Measurements from ENCODE around the gene PPP1R37. TPM values are rescaled to one million over a fixed set of nuclear protein-coding genes. Genes with fewer than 3 reads are reported as not detected.

Gene PPP1R37
- total RNA-seq, 2 donors from 2014 or later: 19.8 to 27.7 TPM

- H3K9me3 Mint-ChIP-seq: no peaks in the 10 kb centered on the region
- no peaks in the 10 kb centered on the region for H3K27me3 Mint-ChIP-seq
- no peak for ATAC-seq (replicated peaks)
- H3K4me3 Mint-ChIP-seq: no peak overlapping the region
- no peak overlapping the region for H3K27ac Mint-ChIP-seq
- no peaks in the 10 kb centered on the region for H3K36me3 Mint-ChIP-seq (ENCODE audit: low read depth)
- H3K4me1 Mint-ChIP-seq: peaks cover 6% of the 10 kb centered on the region
Measured at GRCh38 chr19:45189971-45190370, 97.0 kb downstream of the PPP1R37 start.

DNA sequence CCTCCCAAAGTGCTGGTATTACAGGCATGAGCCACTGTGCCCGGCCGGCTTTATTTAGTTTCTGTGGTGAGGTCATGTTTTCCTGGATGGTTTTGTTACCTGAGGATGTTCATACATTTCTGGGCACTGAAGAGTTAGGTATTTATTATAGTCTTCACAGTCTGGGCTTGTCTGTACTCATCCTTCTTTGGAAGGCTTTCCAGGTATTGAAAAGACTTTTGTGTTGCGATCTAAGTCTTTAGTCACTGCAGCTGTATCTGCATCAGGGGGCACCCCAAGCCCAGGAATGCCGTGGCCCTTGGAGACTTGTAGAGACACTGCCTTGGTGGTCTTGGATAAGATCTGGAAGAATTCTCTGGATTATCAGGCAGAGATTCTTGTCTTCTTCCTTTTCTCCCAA lies 98.4 kb downstream of the PPP1R37 start:
- no peak for ATAC-seq (replicated peaks)
- Mint-ChIP-seq H3K36me3 (ENCODE audit: low read depth) (no peaks in the 10 kb centered on the region), H3K4me3 (no peak overlapping the region), H3K4me1 (peaks cover 4% of the 10 kb centered on the region), H3K27ac (no peak overlapping the region), H3K27me3 (no peaks in the 10 kb centered on the region), H3K9me3 (no peaks in the 10 kb centered on the region)

- Mint-ChIP-seq H3K27me3 (no peaks in the 10 kb centered on the region), H3K27ac (no peak overlapping the region), H3K9me3 (no peaks in the 10 kb centered on the region), H3K4me1 (no peaks in the 10 kb centered on the region), H3K36me3 (ENCODE audit: low read depth) (no peaks in the 10 kb centered on the region), H3K4me3 (no peak overlapping the region)
- ATAC-seq (replicated peaks): no peak
Measured at GRCh38 chr19:45195764-45196163, 102.8 kb downstream of the PPP1R37 start.

Other genes with a start within 250 kb of the PPP1R37 start
- gene NECTIN2, start 246.9 kb upstream of the PPP1R37 start, total RNA-seq: under 1 TPM; 0.45 to 0.64 TPM
- 100 to 1,000 TPM in 1 of 2 donors, 10 to 100 TPM in 1; 55.3 to 165 TPM for gene TOMM40, start 201.9 kb upstream of the PPP1R37 start, total RNA-seq
- 1 to 10 TPM in 1 of 2 donors, under 1 TPM in 1; 0.91 to 2.2 TPM for gene APOE, start 187.4 kb upstream of the PPP1R37 start, total RNA-seq
- 1 to 10 TPM in 1 of 2 donors, under 1 TPM in 1; 0.89 to 1.6 TPM for gene APOC1, start 178.6 kb upstream of the PPP1R37 start, total RNA-seq
- not detected for gene APOC4, start 150.9 kb upstream of the PPP1R37 start, total RNA-seq
- not detected for gene APOC2, start 147.1 kb upstream of the PPP1R37 start, total RNA-seq
- gene CLPTM1, start 137.8 kb upstream of the PPP1R37 start, total RNA-seq: 10 to 100 TPM; 60.2 to 80.5 TPM
- 10 to 100 TPM; 41.4 to 52.0 TPM for gene RELB, start 91.7 kb upstream of the PPP1R37 start, total RNA-seq
- 10 to 100 TPM; 87.5 TPM for gene CLASRP, start 54.1 kb upstream of the PPP1R37 start, total RNA-seq
- gene ZNF296, start 16.7 kb upstream of the PPP1R37 start, total RNA-seq: 10 to 100 TPM in 1 of 2 donors, 1 to 10 TPM in 1; 6.7 to 11.6 TPM
- 10 to 100 TPM; 56.9 to 57.2 TPM for gene GEMIN7, start 13.9 kb upstream of the PPP1R37 start, total RNA-seq
- gene NKPD1, start 67.8 kb downstream of the PPP1R37 start, total RNA-seq: under 1 TPM; 0.06 to 0.40 TPM
- gene TRAPPC6A, start 85.1 kb downstream of the PPP1R37 start, total RNA-seq: 10 to 100 TPM; 12.9 to 32.1 TPM
- 10 to 100 TPM; 13.9 to 16.7 TPM for gene BLOC1S3, start 85.6 kb downstream of the PPP1R37 start, total RNA-seq
- not detected for gene EXOC3L2, start 152.2 kb downstream of the PPP1R37 start, total RNA-seq
- gene MARK4, start 158.1 kb downstream of the PPP1R37 start, total RNA-seq: 10 to 100 TPM; 21.8 to 26.6 TPM
- not detected for gene CKM, start 229.7 kb downstream of the PPP1R37 start, total RNA-seq
- under 1 TPM in 1 of 2 donors, not detected in 1; 0.24 TPM for gene KLC3, start 247.6 kb downstream of the PPP1R37 start, total RNA-seq